ENCODE results near the gene MYEOV. TPM values are rescaled to one million over a fixed set of nuclear protein-coding genes. Genes with fewer than 3 reads are reported as not detected.

MYEOV gene
- polyA plus RNA-seq, 1 experiment = 4.5 TPM

DNA sequence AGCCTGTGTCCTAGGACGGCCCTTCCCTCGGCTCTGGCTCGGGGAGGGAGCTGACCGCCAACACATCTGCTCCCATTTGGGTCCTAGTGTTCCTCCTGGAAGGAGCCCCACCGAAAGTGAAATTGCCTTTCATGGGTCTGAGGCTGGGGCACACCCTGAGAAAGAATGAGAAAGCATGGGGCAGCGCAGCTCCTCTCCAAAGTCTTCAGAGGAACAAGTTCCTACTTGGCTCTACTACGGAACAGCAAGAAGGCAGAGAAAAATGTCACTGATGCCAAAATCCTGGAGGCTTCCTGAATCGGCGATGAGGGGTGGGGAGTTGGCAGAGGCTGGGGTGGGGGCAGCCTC is 41.5 kb upstream of the MYEOV start:
- POLR2A ChIA-PET = no interaction called here
- H3K36me3 ChIP-seq (ENCODE audit: control insufficient read depth, insufficient read depth, low read length) = no peaks in the 10 kb centered on the region
- TF ChIP-seq, protein P1, sequence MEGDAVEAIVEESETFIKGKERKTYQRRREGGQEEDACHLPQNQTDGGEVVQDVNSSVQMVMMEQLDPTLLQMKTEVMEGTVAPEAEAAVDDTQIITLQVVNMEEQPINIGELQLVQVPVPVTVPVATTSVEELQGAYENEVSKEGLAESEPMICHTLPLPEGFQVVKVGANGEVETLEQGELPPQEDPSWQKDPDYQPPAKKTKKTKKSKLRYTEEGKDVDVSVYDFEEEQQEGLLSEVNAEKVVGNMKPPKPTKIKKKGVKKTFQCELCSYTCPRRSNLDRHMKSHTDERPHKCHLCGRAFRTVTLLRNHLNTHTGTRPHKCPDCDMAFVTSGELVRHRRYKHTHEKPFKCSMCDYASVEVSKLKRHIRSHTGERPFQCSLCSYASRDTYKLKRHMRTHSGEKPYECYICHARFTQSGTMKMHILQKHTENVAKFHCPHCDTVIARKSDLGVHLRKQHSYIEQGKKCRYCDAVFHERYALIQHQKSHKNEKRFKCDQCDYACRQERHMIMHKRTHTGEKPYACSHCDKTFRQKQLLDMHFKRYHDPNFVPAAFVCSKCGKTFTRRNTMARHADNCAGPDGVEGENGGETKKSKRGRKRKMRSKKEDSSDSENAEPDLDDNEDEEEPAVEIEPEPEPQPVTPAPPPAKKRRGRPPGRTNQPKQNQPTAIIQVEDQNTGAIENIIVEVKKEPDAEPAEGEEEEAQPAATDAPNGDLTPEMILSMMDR (IDR thresholded peaks at IDR 0.05; ENCODE audit: insufficient read depth, low read depth, low read length) = no peak
- H3K27me3 ChIP-seq (ENCODE audit: control insufficient read depth, insufficient read depth, low read length) = no peaks in the 10 kb centered on the region; the same call in none of the 2 replicates
- no peak overlapping the region for H3K4me3 ChIP-seq (ENCODE audit: low read depth, low read length)
- DNase-seq (ENCODE audit: low read depth) = no peak
- CTCF ChIA-PET = no interaction called here

DNA sequence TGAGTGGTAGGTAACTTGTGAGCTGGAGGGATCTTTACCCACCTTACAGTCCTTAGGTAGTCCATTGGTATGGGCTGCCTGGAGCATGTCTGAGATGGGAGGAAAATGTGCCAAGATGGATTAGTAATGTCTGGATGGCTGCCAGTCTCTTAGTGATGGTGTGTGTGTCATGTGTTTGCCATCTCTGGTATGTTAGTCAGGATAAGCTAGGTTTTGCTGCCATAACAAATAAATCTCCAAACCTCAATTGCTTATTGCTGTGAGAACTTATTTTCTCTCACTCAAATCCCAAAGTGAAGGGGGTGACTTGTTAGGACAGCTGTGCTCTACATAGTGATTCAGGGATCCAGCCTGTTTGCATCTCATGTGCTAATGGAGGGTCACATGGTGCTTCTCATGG is 40.9 kb upstream of the MYEOV start:
- no peaks in the 10 kb centered on the region for H3K36me3 ChIP-seq (ENCODE audit: control insufficient read depth, insufficient read depth, low read length)

DNA sequence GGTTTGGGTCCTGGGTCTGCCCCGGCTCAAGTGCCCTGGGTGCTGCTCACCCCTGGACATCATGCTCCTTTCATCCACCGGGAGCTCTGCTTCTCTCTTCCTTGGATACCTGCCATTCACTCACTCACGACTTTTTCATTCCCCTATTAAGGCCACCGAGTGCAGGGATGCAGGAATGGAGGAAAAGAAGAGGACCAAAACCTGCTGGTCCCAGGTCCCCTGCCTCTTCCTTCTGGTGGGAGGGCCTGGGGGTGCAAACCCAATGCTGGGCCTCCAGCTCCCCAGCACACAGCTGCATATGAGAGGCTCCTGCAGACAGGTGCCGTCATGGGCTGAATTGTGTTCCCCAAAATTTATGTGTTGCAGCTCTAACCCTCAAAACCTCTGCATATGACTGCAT is 36.8 kb upstream of the MYEOV start:
- H3K36me3 ChIP-seq (ENCODE audit: control insufficient read depth, insufficient read depth, low read length) = no peaks in the 10 kb centered on the region
- ChIA-PET POLR2A (no interaction called here), CTCF (interaction anchor here (1.5 kb wide), 1 partner anchor 387 kb away, joined by 7 read pairs; no protein-coding TSS in a partner anchor)
- DNase-seq (ENCODE audit: low read depth) = no peak
- TF ChIP-seq, protein P1 (IDR thresholded peaks at IDR 0.05; ENCODE audit: insufficient read depth, low read depth, low read length) = no peak
- H3K27me3 ChIP-seq (ENCODE audit: control insufficient read depth, insufficient read depth, low read length) = peaks cover 4% of the 10 kb centered on the region
- no peak overlapping the region for H3K4me3 ChIP-seq (ENCODE audit: low read depth, low read length)

More for the DNA sequence above, 40.9 kb upstream of the MYEOV start:
- CTCF ChIA-PET = no interaction called here
- Histone ChIP-seq H3K27me3 (ENCODE audit: control insufficient read depth, insufficient read depth, low read length) (peaks cover 2% of the 10 kb centered on the region), H3K4me3 (ENCODE audit: low read depth, low read length) (no peak overlapping the region)
- POLR2A ChIA-PET = no interaction called here
- TF ChIP-seq, protein P1 (IDR thresholded peaks at IDR 0.05; ENCODE audit: insufficient read depth, low read depth, low read length) = no peak
- DNase-seq (ENCODE audit: low read depth) = peak; percentile 33

DNA sequence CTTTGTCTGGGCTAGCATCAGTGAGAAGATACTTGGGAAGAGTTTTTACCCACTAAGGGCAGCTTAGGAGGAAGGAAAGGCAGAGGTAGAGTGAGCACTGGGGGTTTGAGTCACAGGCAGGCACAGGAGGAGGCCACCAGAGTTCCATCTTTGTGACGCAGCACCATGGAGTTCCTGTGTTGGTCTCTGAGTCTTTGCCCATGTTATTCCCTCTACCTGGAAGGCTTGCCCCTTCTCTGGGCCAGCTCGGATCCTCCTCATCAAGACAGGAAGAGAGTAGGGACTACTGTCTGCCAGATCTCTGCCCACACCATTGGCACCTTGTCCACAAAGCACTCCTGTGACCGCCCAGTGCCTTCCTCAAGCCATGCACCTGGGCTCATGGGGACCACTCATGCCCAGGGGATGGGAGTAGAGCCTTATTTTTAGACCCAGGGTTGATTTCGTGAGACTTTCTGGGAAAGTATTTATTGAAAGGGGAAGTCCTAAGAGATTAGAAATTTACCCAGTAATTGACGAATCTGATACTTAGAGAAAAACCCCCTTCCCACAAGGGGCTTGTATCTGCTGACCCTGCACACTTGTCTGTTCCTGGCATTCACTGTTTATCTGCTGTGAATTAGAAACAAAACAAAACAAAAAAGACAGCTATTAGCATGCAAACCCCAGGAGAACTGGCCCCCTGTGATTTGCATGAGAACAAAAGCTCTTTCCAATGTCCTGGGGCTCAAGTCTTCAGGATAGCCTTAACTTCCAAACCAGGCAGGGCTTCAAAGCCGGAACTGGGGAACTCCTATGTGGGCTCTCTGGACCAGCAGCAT is 35.9 kb upstream of the MYEOV start:
- TF ChIP-seq, protein P1 (IDR thresholded peaks at IDR 0.05; ENCODE audit: insufficient read depth, low read depth, low read length) = no peak
- H3K36me3 ChIP-seq (ENCODE audit: control insufficient read depth, insufficient read depth, low read length) = no peaks in the 10 kb centered on the region
- ChIA-PET POLR2A (no interaction called here), CTCF (interaction anchor here (1.5 kb wide), 1 partner anchor 386 kb away, joined by 7 read pairs; no protein-coding TSS in a partner anchor)
- DNase-seq (ENCODE audit: low read depth) = no peak
- H3K4me3 ChIP-seq (ENCODE audit: low read depth, low read length) = no peak overlapping the region
- H3K27me3 ChIP-seq (ENCODE audit: control insufficient read depth, insufficient read depth, low read length) = peaks cover 4% of the 10 kb centered on the region

DNA sequence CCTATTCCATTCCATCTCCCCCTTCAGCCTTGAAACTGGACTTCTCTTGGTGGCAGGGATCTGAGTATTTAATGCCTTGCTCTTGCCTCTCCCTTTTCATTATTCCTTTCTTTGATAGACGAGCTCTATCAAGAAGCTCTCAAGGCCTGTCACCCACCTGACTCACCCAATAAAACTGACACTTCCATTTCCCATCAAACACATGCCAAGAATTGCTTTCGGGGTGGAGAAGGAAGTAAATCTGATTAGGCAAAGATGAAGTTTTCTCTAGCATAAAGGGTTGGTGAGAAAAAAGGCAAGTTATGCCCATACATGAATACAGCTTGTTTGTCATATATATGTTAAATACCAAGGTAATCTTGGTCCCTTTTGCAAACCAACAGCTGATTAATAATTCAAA is 34.9 kb upstream of the MYEOV start:
- ChIA-PET CTCF (interaction anchor here (0.8 to 0.9 kb wide), 2 partner anchors 17 to 18 kb away, joined by 3 read pairs; no protein-coding TSS in a partner anchor), POLR2A (no interaction called here)
- peaks cover 4% of the 10 kb centered on the region for H3K27me3 ChIP-seq (ENCODE audit: control insufficient read depth, insufficient read depth, low read length)
- no peak overlapping the region for H3K4me3 ChIP-seq (ENCODE audit: low read depth, low read length)
- DNase-seq (ENCODE audit: low read depth) = no peak
- no peaks in the 10 kb centered on the region for H3K36me3 ChIP-seq (ENCODE audit: control insufficient read depth, insufficient read depth, low read length)
- TF ChIP-seq, protein P1 (IDR thresholded peaks at IDR 0.05; ENCODE audit: insufficient read depth, low read depth, low read length) = no peak

Data from BJ (cell line).